HepG2 (cell line): ENCODE data around the gene TAGLN2. TPM values are rescaled to one million over a fixed set of nuclear protein-coding genes. Genes with fewer than 3 reads are reported as not detected.

Experiments
- ATAC-seq: fragments of 200-7000 bp; cut with Tn5 transposase; 3 replicates; pipeline ENCODE4 v1.9.1; 2020; ENCODE audit warnings: mild to moderate bottlenecking, moderate library complexity
- BruUV-seq: library from RNA; stranded (reverse); fragments of 400-500 nt; replicated peaks from 2 replicates; lab custom pipeline; 2021; lab: Mats Ljungman, UMichigan
- CTCF ChIA-PET: fragments of 300-600 bp; formaldehyde crosslinking; extraction: SDS; loops from one replicate; lab custom pipeline; 2021; ENCODE audit warnings: low total read pairs, inconsistent platforms, low intra/inter-chr PET ratio; lab: Yijun Ruan, JAX
- POLR2A ChIA-PET: fragments of 350-600 bp; sonication (Branson Sonifier 250); formaldehyde crosslinking; loops from one replicate; lab custom pipeline; 2020; ENCODE audit warnings: antibody characterized with exemption, inconsistent platforms; lab: Yijun Ruan, JAX
- DNase-seq: peaks from one replicate; pipeline ENCODE4 v3.0.0-alpha.2; 2015; ENCODE audit warnings: low spot score
- FAIRE-seq: peaks from 3 replicates; lab custom pipeline; 2011; peaks lifted over from hg19 to GRCh38; lab: Jason Lieb, UNC
- H2AFZ ChIP-seq: one replicate; pipeline ENCODE4 v1.6.1; 2011; ENCODE audit warnings: low read length, inconsistent platforms
- H3K27ac ChIP-seq: fragments of 300-600 bp; 3 replicates; pipeline ENCODE4 v1.8.0; 2011; ENCODE audit warnings: mixed run types, mild to moderate bottlenecking, mixed read lengths, low read length, inconsistent platforms; ENCODE audit not compliant: insufficient read depth; ENCODE audit errors: extremely low read length
- H3K27me3 ChIP-seq, 2 experiments: fragments of 200-600 bp in 1 of 2; 2 replicates in 1 of 2; 3 replicates in 1 of 2; pipeline versions ENCODE4 v1.6.0 to v1.8.0; 2011; ENCODE audit warnings: low read length in 2 of 2, mild to moderate bottlenecking in 2 of 2, moderate library complexity in 2 of 2, inconsistent platforms in 1 of 2; ENCODE audit not compliant: insufficient read depth in 2 of 2, control insufficient read depth in 1 of 2
- H3K36me3 ChIP-seq, 2 experiments: fragments of 200-600 bp in 1 of 2; replicated peaks in 1 of 2; 2 replicates in 1 of 2; 3 replicates in 1 of 2; pipeline versions ENCODE4 v1.5.1 to v1.8.0; 2011; ENCODE audit warnings: low read length in 2 of 2, inconsistent platforms in 1 of 2; ENCODE audit not compliant: insufficient read depth in 2 of 2, control insufficient read depth in 1 of 2
- H3K4me1 ChIP-seq: 2 replicates; pipeline ENCODE4 v1.5.1; 2012; ENCODE audit warnings: low read length, inconsistent platforms; ENCODE audit not compliant: insufficient read depth
- H3K4me2 ChIP-seq: 2 replicates; pipeline ENCODE4 v1.6.0; 2011; ENCODE audit warnings: low read depth, low read length, inconsistent platforms
- H3K4me3 ChIP-seq, 3 experiments: fragments of 200-600 bp in 1 of 3; sonication (generic), shearing (Covaris generic) in 1 of 3; replicated peaks in 1 of 3; 2 replicates each; pipeline ENCODE4 v1.5.1; 2011 to 2016; ENCODE audit warnings: low read length in 3 of 3, inconsistent platforms in 2 of 3, low read depth in 2 of 3, mild to moderate bottlenecking in 2 of 3, control low read depth in 1 of 3, mixed read lengths in 1 of 3; ENCODE audit not compliant: insufficient read depth in 1 of 3
- H3K79me2 ChIP-seq: one replicate; pipeline ENCODE4 v1.6.1; 2011; ENCODE audit warnings: low read length, inconsistent platforms; ENCODE audit not compliant: insufficient read depth
- H3K9ac ChIP-seq: 2 replicates; pipeline ENCODE4 v1.6.0; 2011; ENCODE audit warnings: mild to moderate bottlenecking, low read depth, low read length, inconsistent platforms; ENCODE audit not compliant: insufficient read depth
- H3K9me3 ChIP-seq: 2 replicates; pipeline ENCODE4 v1.5.1; 2012; ENCODE audit warnings: mild to moderate bottlenecking, low read length
- H4K20me1 ChIP-seq: 2 replicates; pipeline ENCODE4 v1.6.0; 2011; ENCODE audit warnings: inconsistent platforms, mild to moderate bottlenecking, low read length, moderate library complexity; ENCODE audit not compliant: insufficient read depth
- EEA1 ChIP-seq: sonication (generic); formaldehyde crosslinking; IDR thresholded peaks from 2 replicates; pipeline ENCODE4 v1.5.1; 2020; ENCODE audit warnings: mild to moderate bottlenecking, missing genetic modification reagents, borderline replicate concordance
- ESRRA ChIP-seq: sonication (generic); formaldehyde crosslinking; IDR thresholded peaks from 2 replicates; pipeline ENCODE4 v1.5.1; 2020; ENCODE audit warnings: mild to moderate bottlenecking, low read depth, missing genetic modification reagents
- GFI1 ChIP-seq: sonication (generic); formaldehyde crosslinking; IDR thresholded peaks from 2 replicates; pipeline ENCODE4 v1.5.0; 2020; ENCODE audit warnings: missing genetic modification reagents, mild to moderate bottlenecking, borderline replicate concordance
- GTF2F1 ChIP-seq: fragments of 150-350 bp; IDR thresholded peaks from 2 replicates; pipeline ENCODE4 v1.6.1; 2014; ENCODE audit warnings: low read length
- HMG20A ChIP-seq: IDR thresholded peaks from 2 replicates; pipeline ENCODE4 v1.6.1; 2016; ENCODE audit warnings: borderline replicate concordance
- PAX8 ChIP-seq: sonication (generic); formaldehyde crosslinking; IDR thresholded peaks from 2 replicates; pipeline ENCODE4 v1.8.0; 2022; ENCODE audit warnings: mild to moderate bottlenecking, missing genetic modification reagents, borderline replicate concordance
- RXRB ChIP-seq: IDR thresholded peaks from 2 replicates; pipeline ENCODE4 v1.6.1; 2016; ENCODE audit warnings: borderline replicate concordance, missing genetic modification reagents, missing compliant biosample characterization
- ZBTB38 ChIP-seq: sonication (generic); formaldehyde crosslinking; IDR thresholded peaks from 2 replicates; pipeline ENCODE4 v1.5.1; 2020; ENCODE audit warnings: mild to moderate bottlenecking, missing genetic modification reagents
- ZBTB42 ChIP-seq: sonication (generic); formaldehyde crosslinking; IDR thresholded peaks from 2 replicates; pipeline ENCODE4 v1.5.0; 2020; ENCODE audit warnings: mild to moderate bottlenecking, missing genetic modification reagents
- ZNF44 ChIP-seq: sonication (generic); formaldehyde crosslinking; IDR thresholded peaks from 2 replicates; pipeline ENCODE4 v1.5.1; 2020; ENCODE audit warnings: mild to moderate bottlenecking, missing genetic modification reagents
- ZNF776 ChIP-seq: sonication (generic); formaldehyde crosslinking; IDR thresholded peaks from 2 replicates; pipeline ENCODE4 v1.4.0; 2020; ENCODE audit warnings: mild to moderate bottlenecking, missing genetic modification reagents
- ZZZ3 ChIP-seq: sonication (generic); formaldehyde crosslinking; IDR thresholded peaks from 2 replicates; pipeline ENCODE4 v1.4.0; 2020; ENCODE audit warnings: missing genetic modification reagents, mild to moderate bottlenecking, borderline replicate concordance
- WGBS: methylation state at CpG from one replicate; pipeline ENCODE4 v1.1.6; 2017; ENCODE audit warnings: low lambda C conversion rate; 5-methylcytosine and 5-hydroxymethylcytosine counted together
- in situ Hi-C: cut with HindIII; loops from 2 replicates; pipeline ENCODE4 v1.10.0; 2017; ENCODE audit warnings: low pct_unique_long_range_greater_than_20kb; ENCODE audit not compliant: extremely low pct_ligation_motif_present
- intact Hi-C: fragments of 100-400 bp; cut with micrococcal nuclease; formaldehyde crosslinking; loops from one replicate; pipeline ENCODE4 v1.10.0; 2022; ENCODE audit not compliant: unreplicated experiment
- polyA plus RNA-seq, 8 experiments: library from polyadenylated mRNA; depleted of rRNA in 3 of 8; stranded (reverse) in 7 of 8; unstranded in 1 of 8; fragments of >200 nt; fragmentation: Illumina TruSeq in 4 of 8; extraction: Trizol in 4 of 8; gene quantifications; 2 replicates each; pipeline versions ENCODE4 v1.2.1 to v1.2.3, GENCODE V29; 2011 to 2016; ENCODE audit warnings: low read depth in 4 of 8, missing spikeins in 1 of 8, mixed read lengths in 1 of 8; ENCODE audit not compliant: insufficient read depth in 1 of 8
- total RNA-seq, 5 experiments: library from RNA; depleted of rRNA; stranded (reverse); fragments of >200 nt; fragmentation: Illumina TruSeq; extraction: Trizol; gene quantifications; 2 replicates each; pipeline ENCODE4 v1.2.3, GENCODE V29; 2016; ENCODE audit warnings: low read depth in 1 of 5
- TF ChIP-seq, protein P1 (sequence below): sonication (generic); formaldehyde crosslinking; IDR thresholded peaks from 2 replicates; pipeline ENCODE4 v1.8.0; 2023; ENCODE audit warnings: mild to moderate bottlenecking, missing genetic modification reagents
- TF ChIP-seq, protein P2 (sequence below): sonication (generic); formaldehyde crosslinking; IDR thresholded peaks from 2 replicates; pipeline ENCODE4 v1.8.1; 2023; ENCODE audit warnings: missing genetic modification reagents, mild to moderate bottlenecking, borderline replicate concordance
- TF ChIP-seq, protein P3 (sequence below): sonication (generic); formaldehyde crosslinking; IDR thresholded peaks from 2 replicates; pipeline ENCODE4 v1.5.1; 2020; ENCODE audit warnings: missing genetic modification reagents, mild to moderate bottlenecking, borderline replicate concordance
- TF ChIP-seq, protein P4 (sequence below): sonication (generic); formaldehyde crosslinking; IDR thresholded peaks from 2 replicates; pipeline ENCODE4 v1.8.0; 2022; ENCODE audit warnings: missing genetic modification reagents, mild to moderate bottlenecking, inconsistent platforms, borderline replicate concordance

The TAGLN2 gene
- total and polyA plus RNA-seq, 2 of the 13 experiments (the other 11 are each of a cell fraction or from before 2014, with no cell fraction given) = 6.7 to 17.2 TPM

DNA sequence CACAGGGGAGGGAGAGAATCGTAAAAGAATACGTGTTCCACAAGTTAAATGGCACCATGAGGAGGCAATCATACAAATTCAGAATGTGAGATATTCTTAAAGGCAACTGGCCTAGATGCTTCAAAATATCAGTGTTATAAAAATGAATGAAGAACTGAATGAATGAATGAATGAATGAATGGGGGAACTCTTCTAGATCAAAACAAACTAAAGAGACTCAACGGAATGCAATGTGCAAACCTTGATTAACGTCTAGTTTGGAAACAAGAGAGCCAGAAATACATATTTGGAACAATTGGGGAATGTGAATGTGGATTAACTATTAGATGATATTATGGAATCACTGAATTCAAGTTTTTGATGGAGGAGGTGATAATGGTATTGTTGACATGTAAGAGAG lies 42.2 kb downstream of the TAGLN2 start (continued):
- TF ChIP-seq, protein P1, sequence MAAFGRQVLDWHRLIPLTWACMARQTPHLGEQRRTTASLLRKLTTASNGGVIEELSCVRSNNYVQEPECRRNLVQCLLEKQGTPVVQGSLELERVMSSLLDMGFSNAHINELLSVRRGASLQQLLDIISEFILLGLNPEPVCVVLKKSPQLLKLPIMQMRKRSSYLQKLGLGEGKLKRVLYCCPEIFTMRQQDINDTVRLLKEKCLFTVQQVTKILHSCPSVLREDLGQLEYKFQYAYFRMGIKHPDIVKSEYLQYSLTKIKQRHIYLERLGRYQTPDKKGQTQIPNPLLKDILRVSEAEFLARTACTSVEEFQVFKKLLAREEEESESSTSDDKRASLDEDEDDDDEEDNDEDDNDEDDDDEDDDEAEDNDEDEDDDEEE (CRISPR knock-in tag) = no peak
- TF ChIP-seq PAX8 (no peak), HMG20A (CRISPR knock-in tag) (no peak)

DNA sequence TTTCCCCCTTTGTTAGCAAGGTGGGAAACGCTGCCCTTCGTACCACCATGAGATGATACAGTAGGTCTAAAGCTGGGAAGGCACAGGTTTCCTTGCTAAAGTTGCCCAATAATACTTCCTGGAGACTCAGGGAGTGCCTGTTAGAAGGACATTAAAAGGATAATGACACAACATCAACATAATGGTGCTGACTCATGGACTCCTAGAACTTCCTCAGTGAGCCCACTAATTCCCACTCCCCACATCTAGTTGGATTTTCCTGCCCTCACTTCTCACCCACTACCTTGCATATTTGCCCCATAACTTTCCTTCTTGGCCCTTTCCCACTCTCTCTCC lies 42.8 kb downstream of the TAGLN2 start:
- ChIA-PET POLR2A (no interaction called here), CTCF (no interaction called here)
- no TSS peak for BruUV-seq
- ATAC-seq = no peak
- H3K4me2 ChIP-seq = no peak overlapping the region
- H3K27me3 ChIP-seq = peaks cover 0 to 1% of the 10 kb centered on the region in 2 experiments; a peak in 2 of 5 replicates
- no peaks in the 10 kb centered on the region for H3K79me2 ChIP-seq
- H3K4me1 ChIP-seq = no peaks in the 10 kb centered on the region
- H3K36me3 ChIP-seq = no peaks in the 10 kb centered on the region
- 36% methylated on average over 2 of the region's 2 CpGs for WGBS
- intact Hi-C loops (no loop called here), in situ Hi-C loops (no loop called here)
- H3K9me3 ChIP-seq = no peaks in the 10 kb centered on the region
- no peak for FAIRE-seq
- H2AFZ ChIP-seq = no peak overlapping the region
- H3K27ac ChIP-seq = no peak overlapping the region
- no peaks in the 10 kb centered on the region for H4K20me1 ChIP-seq
- no peak for TF ChIP-seq ESRRA (CRISPR knock-in tag)
- TF ChIP-seq EEA1 = no peak
- no peak for TF ChIP-seq ZNF776
- TF ChIP-seq GFI1 (CRISPR knock-in tag) = no peak
- TF ChIP-seq ZNF44 (CRISPR knock-in tag) = no peak
- no peak for TF ChIP-seq RXRB (CRISPR knock-in tag)
- TF ChIP-seq, protein P2, sequence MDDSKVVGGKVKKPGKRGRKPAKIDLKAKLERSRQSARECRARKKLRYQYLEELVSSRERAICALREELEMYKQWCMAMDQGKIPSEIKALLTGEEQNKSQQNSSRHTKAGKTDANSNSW (CRISPR knock-in tag) = no peak
- TF ChIP-seq ZZZ3 = no peak
- TF ChIP-seq GTF2F1 = no peak
- TF ChIP-seq, protein P3, sequence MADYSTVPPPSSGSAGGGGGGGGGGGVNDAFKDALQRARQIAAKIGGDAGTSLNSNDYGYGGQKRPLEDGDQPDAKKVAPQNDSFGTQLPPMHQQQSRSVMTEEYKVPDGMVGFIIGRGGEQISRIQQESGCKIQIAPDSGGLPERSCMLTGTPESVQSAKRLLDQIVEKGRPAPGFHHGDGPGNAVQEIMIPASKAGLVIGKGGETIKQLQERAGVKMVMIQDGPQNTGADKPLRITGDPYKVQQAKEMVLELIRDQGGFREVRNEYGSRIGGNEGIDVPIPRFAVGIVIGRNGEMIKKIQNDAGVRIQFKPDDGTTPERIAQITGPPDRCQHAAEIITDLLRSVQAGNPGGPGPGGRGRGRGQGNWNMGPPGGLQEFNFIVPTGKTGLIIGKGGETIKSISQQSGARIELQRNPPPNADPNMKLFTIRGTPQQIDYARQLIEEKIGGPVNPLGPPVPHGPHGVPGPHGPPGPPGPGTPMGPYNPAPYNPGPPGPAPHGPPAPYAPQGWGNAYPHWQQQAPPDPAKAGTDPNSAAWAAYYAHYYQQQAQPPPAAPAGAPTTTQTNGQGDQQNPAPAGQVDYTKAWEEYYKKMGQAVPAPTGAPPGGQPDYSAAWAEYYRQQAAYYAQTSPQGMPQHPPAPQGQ (CRISPR knock-in tag) = no peak
- TF ChIP-seq ZBTB38 (CRISPR knock-in tag) = no peak
- no peak for TF ChIP-seq ZBTB42 (CRISPR knock-in tag)
- TF ChIP-seq, protein P4, sequence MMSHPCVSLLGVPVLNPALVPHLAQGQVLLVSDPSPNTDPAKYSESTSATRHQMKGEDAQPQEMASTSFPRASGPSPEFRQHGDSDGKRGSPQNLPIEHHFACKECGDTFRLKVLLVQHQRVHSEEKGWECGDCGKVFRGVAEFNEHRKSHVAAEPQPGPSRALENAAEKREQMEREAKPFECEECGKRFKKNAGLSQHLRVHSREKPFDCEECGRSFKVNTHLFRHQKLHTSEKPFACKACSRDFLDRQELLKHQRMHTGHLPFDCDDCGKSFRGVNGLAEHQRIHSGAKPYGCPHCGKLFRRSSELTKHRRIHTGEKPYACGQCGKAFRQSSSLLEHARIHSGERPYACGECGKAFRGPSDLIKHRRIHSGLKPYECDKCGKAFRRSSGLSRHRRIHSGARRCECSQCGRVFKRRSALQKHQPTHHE (CRISPR knock-in tag) = no peak
- no peak for DNase-seq
- no peak overlapping the region for H3K9ac ChIP-seq
- H3K4me3 ChIP-seq = no peak overlapping the region
